Measurements from ENCODE around the gene ZNF79. TPM values are rescaled to one million over a fixed set of nuclear protein-coding genes. Genes with fewer than 3 reads are reported as not detected.

The ZNF79 gene
- total and polyA plus RNA-seq, 4 donors, result 1.0 to 10.3 (median 4.7) TPM

- whole genome bisulfite sequencing, 2 donors, result 74 to 75% methylated on average over 6 of the region's 6 CpGs
- Histone ChIP-seq H3K9me3 (ENCODE audit: control insufficient read depth, low read length) (no peaks in the 10 kb centered on the region), H3K4me3 (ENCODE audit: low read length in 2 of 2) (no peak overlapping the region), H3K36me3 (ENCODE audit: control insufficient read depth in 1 of 2, insufficient read depth in 2 of 2, low read length in 1 of 2) (peaks cover 0 to 2% of the 10 kb centered on the region in 2 donors), H3K27ac (ENCODE audit: low read depth in 1 of 2, low read length in 2 of 2) (no peak overlapping the region), H3K4me1 (ENCODE audit: control insufficient read depth in 1 of 2, insufficient read depth in 2 of 2, low read length in 2 of 2) (no peaks in the 10 kb centered on the region), H3K27me3 (ENCODE audit: control insufficient read depth in 1 of 2, insufficient read depth in 2 of 2, low read length in 1 of 2) (no peaks in the 10 kb centered on the region)
- DNase-seq, result no peak
- intact Hi-C loops (cut with DNase I), result no loop called here
- ATAC-seq (ENCODE audit: low FRiP score), result no peak
These were observed 35.3 kb upstream of the ZNF79 start for GRCh38 chr9:127388856-127389238.

GRCh38 chr9:127389381-127390247 is 34.6 kb upstream of the ZNF79 start:
- H3K9me3 ChIP-seq (ENCODE audit: control insufficient read depth, low read length), result no peaks in the 10 kb centered on the region
- peaks cover 0 to 2% of the 10 kb centered on the region in 2 donors for H3K36me3 ChIP-seq (ENCODE audit: control insufficient read depth in 1 of 2, insufficient read depth in 2 of 2, low read length in 1 of 2)
- H3K27ac ChIP-seq (ENCODE audit: low read depth in 1 of 2, low read length in 2 of 2), result no peak overlapping the region
- no peak for DNase-seq
- 80 to 87% methylated on average over 4 of the region's 4 CpGs for WGBS, 2 donors
- no peak for ATAC-seq (ENCODE audit: low FRiP score)
- H3K27me3 ChIP-seq (ENCODE audit: control insufficient read depth in 1 of 2, insufficient read depth in 2 of 2, low read length in 1 of 2), result no peaks in the 10 kb centered on the region
- no peak overlapping the region for H3K4me3 ChIP-seq (ENCODE audit: low read length in 2 of 2)
- intact Hi-C loops (cut with DNase I), result no loop called here
- H3K4me1 ChIP-seq (ENCODE audit: control insufficient read depth in 1 of 2, insufficient read depth in 2 of 2, low read length in 2 of 2), result no peaks in the 10 kb centered on the region

GRCh38 chr9:127390248-127390545 is 34.0 kb upstream of the ZNF79 start:
- no peak for ATAC-seq (ENCODE audit: low FRiP score)
- H3K27ac ChIP-seq (ENCODE audit: low read depth in 1 of 2, low read length in 2 of 2), result no peak overlapping the region

GRCh38 chr9:127390563-127390962 is 33.6 kb upstream of the ZNF79 start:
- no peak overlapping the region for H3K27ac ChIP-seq (ENCODE audit: low read depth in 1 of 2, low read length in 2 of 2)
- H3K4me3 ChIP-seq (ENCODE audit: low read length in 2 of 2), result no peak overlapping the region
- WGBS, 2 donors, result 78 to 79% methylated on average over 5 of the region's 5 CpGs
- ATAC-seq (ENCODE audit: low FRiP score), result no peak
- H3K36me3 ChIP-seq (ENCODE audit: control insufficient read depth in 1 of 2, insufficient read depth in 2 of 2, low read length in 1 of 2), result peaks cover 0 to 2% of the 10 kb centered on the region in 2 donors
- no peaks in the 10 kb centered on the region for H3K9me3 ChIP-seq (ENCODE audit: control insufficient read depth, low read length)
- no peaks in the 10 kb centered on the region for H3K4me1 ChIP-seq (ENCODE audit: control insufficient read depth in 1 of 2, insufficient read depth in 2 of 2, low read length in 2 of 2)
- no peak for DNase-seq
- intact Hi-C loops (cut with DNase I), result no loop called here
- no peaks in the 10 kb centered on the region for H3K27me3 ChIP-seq (ENCODE audit: control insufficient read depth in 1 of 2, insufficient read depth in 2 of 2, low read length in 1 of 2)

More at GRCh38 chr9:127390248-127390545, 34.0 kb upstream of the ZNF79 start:
- Histone ChIP-seq H3K9me3 (ENCODE audit: control insufficient read depth, low read length) (no peaks in the 10 kb centered on the region), H3K4me1 (ENCODE audit: control insufficient read depth in 1 of 2, insufficient read depth in 2 of 2, low read length in 2 of 2) (no peaks in the 10 kb centered on the region), H3K27me3 (ENCODE audit: control insufficient read depth in 1 of 2, insufficient read depth in 2 of 2, low read length in 1 of 2) (no peaks in the 10 kb centered on the region), H3K4me3 (ENCODE audit: low read length in 2 of 2) (no peak overlapping the region), H3K36me3 (ENCODE audit: control insufficient read depth in 1 of 2, insufficient read depth in 2 of 2, low read length in 1 of 2) (peaks cover 0 to 2% of the 10 kb centered on the region in 2 donors)
- intact Hi-C loops (cut with DNase I), result no loop called here
- DNase-seq, result no peak
- WGBS, 2 donors, result 82 to 83% methylated on average over 2 of the region's 2 CpGs

- no peaks in the 10 kb centered on the region for H3K9me3 ChIP-seq (ENCODE audit: control insufficient read depth, low read length)
- H3K27ac ChIP-seq (ENCODE audit: low read depth in 1 of 2, low read length in 2 of 2), result no peak overlapping the region
- H3K27me3 ChIP-seq (ENCODE audit: control insufficient read depth in 1 of 2, insufficient read depth in 2 of 2, low read length in 1 of 2), result no peaks in the 10 kb centered on the region
- WGBS, 2 donors, result 87 to 93% methylated on average over 5 of the region's 5 CpGs
- intact Hi-C loops (cut with DNase I), result no loop called here
- no peak for DNase-seq
- no peaks in the 10 kb centered on the region for H3K4me1 ChIP-seq (ENCODE audit: control insufficient read depth in 1 of 2, insufficient read depth in 2 of 2, low read length in 2 of 2)
- H3K4me3 ChIP-seq (ENCODE audit: low read length in 2 of 2), result no peak overlapping the region
- peaks cover 0 to 2% of the 10 kb centered on the region in 2 donors for H3K36me3 ChIP-seq (ENCODE audit: control insufficient read depth in 1 of 2, insufficient read depth in 2 of 2, low read length in 1 of 2)
- no peak for ATAC-seq (ENCODE audit: low FRiP score)
These were observed 32.0 kb upstream of the ZNF79 start for GRCh38 chr9:127392166-127392565.

GRCh38 chr9:127392976-127393375 is 31.2 kb upstream of the ZNF79 start:
- 80 to 85% methylated on average over 5 of the region's 5 CpGs for WGBS, 2 donors
- Histone ChIP-seq H3K36me3 (ENCODE audit: control insufficient read depth in 1 of 2, insufficient read depth in 2 of 2, low read length in 1 of 2) (peaks cover 0 to 2% of the 10 kb centered on the region in 2 donors), H3K4me3 (ENCODE audit: low read length in 2 of 2) (no peak overlapping the region), H3K27me3 (ENCODE audit: control insufficient read depth in 1 of 2, insufficient read depth in 2 of 2, low read length in 1 of 2) (no peaks in the 10 kb centered on the region), H3K27ac (ENCODE audit: low read depth in 1 of 2, low read length in 2 of 2) (no peak overlapping the region), H3K9me3 (ENCODE audit: control insufficient read depth, low read length) (no peaks in the 10 kb centered on the region), H3K4me1 (ENCODE audit: control insufficient read depth in 1 of 2, insufficient read depth in 2 of 2, low read length in 2 of 2) (no peaks in the 10 kb centered on the region)
- no peak for ATAC-seq (ENCODE audit: low FRiP score)
- intact Hi-C loops (cut with DNase I), result no loop called here
- DNase-seq, result no peak

GRCh38 chr9:127393645-127394044 is 30.5 kb upstream of the ZNF79 start:
- Histone ChIP-seq H3K4me1 (ENCODE audit: control insufficient read depth in 1 of 2, insufficient read depth in 2 of 2, low read length in 2 of 2) (no peaks in the 10 kb centered on the region), H3K36me3 (ENCODE audit: control insufficient read depth in 1 of 2, insufficient read depth in 2 of 2, low read length in 1 of 2) (peaks cover 0 to 2% of the 10 kb centered on the region in 2 donors), H3K9me3 (ENCODE audit: control insufficient read depth, low read length) (no peaks in the 10 kb centered on the region), H3K27me3 (ENCODE audit: control insufficient read depth in 1 of 2, insufficient read depth in 2 of 2, low read length in 1 of 2) (no peaks in the 10 kb centered on the region), H3K27ac (ENCODE audit: low read depth in 1 of 2, low read length in 2 of 2) (no peak overlapping the region), H3K4me3 (ENCODE audit: low read length in 2 of 2) (no peak overlapping the region)
- ATAC-seq (ENCODE audit: low FRiP score) (no peak), DNase-seq (no peak)
- 48 to 60% methylated on average over 2 of the region's 2 CpGs for WGBS, 2 donors
- intact Hi-C loops (cut with DNase I), result no loop called here

GRCh38 chr9:127395497-127396252 is 28.5 kb upstream of the ZNF79 start:
- Histone ChIP-seq H3K4me1 (ENCODE audit: control insufficient read depth in 1 of 2, insufficient read depth in 2 of 2, low read length in 2 of 2) (no peaks in the 10 kb centered on the region), H3K4me3 (ENCODE audit: low read length in 2 of 2) (no peak overlapping the region), H3K9me3 (ENCODE audit: control insufficient read depth, low read length) (no peaks in the 10 kb centered on the region), H3K27me3 (ENCODE audit: control insufficient read depth in 1 of 2, insufficient read depth in 2 of 2, low read length in 1 of 2) (no peaks in the 10 kb centered on the region), H3K36me3 (ENCODE audit: control insufficient read depth in 1 of 2, insufficient read depth in 2 of 2, low read length in 1 of 2) (peaks cover 0 to under 1% of the 10 kb centered on the region in 2 donors), H3K27ac (ENCODE audit: low read depth in 1 of 2, low read length in 2 of 2) (no peak overlapping the region)
- no peak for DNase-seq
- WGBS, 2 donors, result 84% methylated on average over 7 of the region's 7 CpGs
- intact Hi-C loops (cut with DNase I), result loop anchor here in 1 of 2 donors (5.0 kb wide), 1 partner anchor 83 kb away; no protein-coding TSS in a partner anchor
- ATAC-seq (ENCODE audit: low FRiP score), result no peak
